IMR-90 (cell line): ENCODE data around the gene DDX50. TPM values are rescaled to one million over a fixed set of nuclear protein-coding genes. Genes with fewer than 3 reads are reported as not detected.
"Not testable (repeated sequence)": the region's sequence is repeated elsewhere in the genome, so short reads cannot be mapped to it uniquely, and the experiment has no call there.

Experiments used
- ATAC-seq: fragments of 200-7000 bp; cut with Tn5 transposase; 2 replicates; pipeline ENCODE4 v1.9.1; 2020; ENCODE audit warnings: low read depth, mild to moderate bottlenecking, moderate library complexity
- BruUV-seq: library from RNA; stranded (reverse); fragments of 400-500 nt; replicated peaks from 2 replicates; lab custom pipeline; 2021; lab: Mats Ljungman, UMichigan
- CTCF ChIA-PET: fragments of 300-600 bp; formaldehyde crosslinking; extraction: SDS; loops from one replicate; lab custom pipeline; 2021; ENCODE audit warnings: antibody characterized with exemption; lab: Yijun Ruan, JAX
- POLR2A ChIA-PET: fragments of 300-600 bp; sonication (Branson Sonifier 250); formaldehyde crosslinking; loops from one replicate; lab custom pipeline; 2022; ENCODE audit warnings: antibody characterized with exemption; ENCODE audit not compliant: unreplicated experiment; lab: Charles Lee
- DNase-seq: peaks from one replicate; pipeline ENCODE4 v3.0.0; 2013
- H2AFZ ChIP-seq: replicated peaks from 2 replicates; pipeline ENCODE3; 2013; ENCODE audit warnings: low read length, mild to moderate bottlenecking; ENCODE audit not compliant: poor library complexity
- H2AK5ac ChIP-seq: 2 replicates; pipeline ENCODE4 v1.6.1; 2013; ENCODE audit warnings: low read depth, low read length, inconsistent platforms
- H2AK9ac ChIP-seq: replicated peaks from 2 replicates; pipeline ENCODE3; 2013; ENCODE audit warnings: mild to moderate bottlenecking, low read depth, low read length, moderate library complexity; ENCODE audit not compliant: poor library complexity
- H2BK120ac ChIP-seq: 2 replicates; pipeline ENCODE4 v1.6.1; 2013; ENCODE audit warnings: low read depth, low read length, inconsistent platforms
- H2BK15ac ChIP-seq: 3 replicates; pipeline ENCODE4 v1.6.1; 2013; ENCODE audit warnings: low read depth, low read length, inconsistent platforms
- H2BK20ac ChIP-seq: 2 replicates; pipeline ENCODE4 v1.6.1; 2013; ENCODE audit warnings: low read depth, mild to moderate bottlenecking, inconsistent platforms, low read length, moderate library complexity
- H2BK5ac ChIP-seq: 2 replicates; pipeline ENCODE4 v1.6.1; 2013; ENCODE audit warnings: mild to moderate bottlenecking, low read depth, low read length, inconsistent platforms; ENCODE audit not compliant: poor library complexity, severe bottlenecking
- H3K14ac ChIP-seq: replicated peaks from 2 replicates; pipeline ENCODE4 v1.6.1; 2013; ENCODE audit warnings: low read depth, low read length, inconsistent platforms
- H3K18ac ChIP-seq: 2 replicates; pipeline ENCODE4 v1.6.1; 2013; ENCODE audit warnings: low read depth, low read length, control low read depth
- H3K23ac ChIP-seq: 2 replicates; pipeline ENCODE4 v1.6.1; 2013; ENCODE audit warnings: low read depth, low read length, inconsistent platforms
- H3K27ac ChIP-seq: 2 replicates; pipeline ENCODE4 v1.5.1; 2013; ENCODE audit warnings: mild to moderate bottlenecking, control low read depth, low read length; ENCODE audit not compliant: insufficient read depth
- H3K27me3 ChIP-seq: 2 replicates; pipeline ENCODE4 v1.6.1; 2013; ENCODE audit warnings: low read length; ENCODE audit not compliant: control insufficient read depth, insufficient read depth
- H3K36me3 ChIP-seq: 2 replicates; pipeline ENCODE4 v1.6.1; 2013; ENCODE audit warnings: low read length, mixed read lengths; ENCODE audit not compliant: control insufficient read depth, insufficient read depth
- H3K4ac ChIP-seq: 2 replicates; pipeline ENCODE4 v1.6.1; 2013; ENCODE audit warnings: low read depth, low read length, inconsistent platforms
- H3K4me1 ChIP-seq: 2 replicates; pipeline ENCODE4 v1.6.1; 2013; ENCODE audit warnings: low read length, mixed read lengths; ENCODE audit not compliant: control insufficient read depth, insufficient read depth
- H3K4me2 ChIP-seq: 2 replicates; pipeline ENCODE4 v1.6.1; 2013; ENCODE audit warnings: low read depth, mild to moderate bottlenecking, control low read depth, low read length, moderate library complexity
- H3K4me3 ChIP-seq: 2 replicates; pipeline ENCODE4 v1.5.1; 2013; ENCODE audit warnings: low read depth, mild to moderate bottlenecking, control low read depth, low read length, moderate library complexity; ENCODE audit not compliant: insufficient read depth
- H3K56ac ChIP-seq: 2 replicates; pipeline ENCODE4 v1.6.1; 2013; ENCODE audit warnings: low read length, inconsistent platforms; ENCODE audit not compliant: insufficient read depth; ENCODE audit errors: extremely low read depth
- H3K79me1 ChIP-seq, 2 experiments: 2 replicates each; pipeline ENCODE4 v1.6.1; 2013; ENCODE audit warnings: low read length in 2 of 2, inconsistent platforms in 1 of 2, low read depth in 1 of 2
- H3K9ac ChIP-seq: 2 replicates; pipeline ENCODE4 v1.6.1; 2013; ENCODE audit warnings: low read depth, low read length, control low read depth
- H3K9me1 ChIP-seq: 2 replicates; pipeline ENCODE4 v1.6.1; 2013; ENCODE audit warnings: low read length, inconsistent platforms; ENCODE audit not compliant: insufficient read depth
- H3K9me3 ChIP-seq: 2 replicates; pipeline ENCODE4 v1.6.1; 2013; ENCODE audit warnings: low read length; ENCODE audit not compliant: control insufficient read depth, insufficient read depth
- H4K20me1 ChIP-seq: 2 replicates; pipeline ENCODE4 v1.6.1; 2013; ENCODE audit warnings: low read length, inconsistent platforms; ENCODE audit not compliant: insufficient read depth
- H4K5ac ChIP-seq: 2 replicates; pipeline ENCODE4 v1.6.1; 2013; ENCODE audit warnings: mild to moderate bottlenecking, low read depth, low read length, control low read depth
- H4K8ac ChIP-seq, 2 experiments: 2 replicates each; pipeline ENCODE4 v1.6.1; 2013; ENCODE audit warnings: low read depth in 2 of 2, low read length in 2 of 2, control low read depth in 1 of 2, inconsistent platforms in 1 of 2
- H4K91ac ChIP-seq: 2 replicates; pipeline ENCODE4 v1.6.1; 2013; ENCODE audit warnings: low read depth, low read length, inconsistent platforms; ENCODE audit not compliant: insufficient read depth
- WGBS, 2 experiments: methylation state at CpG; one replicate each; pipeline versions ENCODE4 v1.1.5 to v1.1.7; 2013; ENCODE audit warnings: missing lambda C conversion rate in 2 of 2; ENCODE audit not compliant: insufficient read length in 1 of 2; ENCODE audit errors: extremely low coverage in 2 of 2; 5-methylcytosine and 5-hydroxymethylcytosine counted together
- dilution Hi-C: fragments of 300-500 bp; cut with HindIII; formaldehyde crosslinking; loops from one replicate; pipeline ENCODE4 v1.14.3; 2018; ENCODE audit warnings: low sequenced_read_pairs; ENCODE audit not compliant: unreplicated experiment
- in situ Hi-C: fragments of 300-500 bp; cut with MboI; formaldehyde crosslinking; loops from 3 replicates; pipeline ENCODE4 v1.14.3; 2019; ENCODE audit warnings: low sequenced_read_pairs, inconsistent platforms, mixed read lengths
- intact Hi-C: fragments of 100-400 bp; cut with micrococcal nuclease; formaldehyde crosslinking; loops from 2 replicates; pipeline ENCODE4 v1.10.0; 2022
- polyA plus RNA-seq, 3 experiments: library from polyadenylated mRNA; depleted of rRNA; stranded (reverse); fragments of >200 nt; gene quantifications; 2 replicates each; pipeline ENCODE4 v1.2.3, GENCODE V29; 2012; ENCODE audit warnings: low replicate concordance in 1 of 3
- total RNA-seq: library from RNA; depleted of rRNA; stranded (reverse); fragments of >200 nt; gene quantifications from 2 replicates; pipeline ENCODE4 v1.2.3, GENCODE V29; 2012

DDX50 gene
- total and polyA plus RNA-seq, 2 of the 4 experiments (the other 2 are of a cell fraction), result 31.1 to 55.7 TPM

GRCh38 chr10:68932860-68933259, 31.7 kb downstream of the DDX50 start:
- H3K4ac ChIP-seq, H2BK15ac ChIP-seq, CTCF ChIA-PET, H3K4me2 ChIP-seq, H2AK5ac ChIP-seq, H4K8ac ChIP-seq, H4K91ac ChIP-seq, H2BK5ac ChIP-seq, dilution Hi-C loops, H3K4me3 ChIP-seq, in situ Hi-C loops, intact Hi-C loops, BruUV-seq, H3K14ac ChIP-seq, H3K9me3 ChIP-seq, H4K20me1 ChIP-seq, H3K9me1 ChIP-seq, H2AK9ac ChIP-seq, POLR2A ChIA-PET, H2BK120ac ChIP-seq, H2AFZ ChIP-seq, H3K23ac ChIP-seq, H3K27ac ChIP-seq, ATAC-seq, H3K18ac ChIP-seq, H3K56ac ChIP-seq, H3K4me1 ChIP-seq, H3K27me3 ChIP-seq, DNase-seq, H4K5ac ChIP-seq, H2BK20ac ChIP-seq, H3K9ac ChIP-seq: not testable (repeated sequence)
- Histone ChIP-seq H3K79me1 (peaks cover 13 to 16% of the 10 kb centered on the region in 2 experiments), H3K36me3 (peaks cover 14% of the 10 kb centered on the region)
- WGBS, 2 experiments, result no CpG with 5 or more reads among the region's 3 CpGs
